Measurements from ENCODE around the gene BLVRA. TPM values are rescaled to one million over a fixed set of nuclear protein-coding genes. Genes with fewer than 3 reads are reported as not detected.
"Not testable (repeated sequence)": the region's sequence is repeated elsewhere in the genome, so short reads cannot be mapped to it uniquely, and the experiment has no call there.

BLVRA gene
- total RNA-seq, 1 experiment from 2014 or later = 29.7 TPM

DNA sequence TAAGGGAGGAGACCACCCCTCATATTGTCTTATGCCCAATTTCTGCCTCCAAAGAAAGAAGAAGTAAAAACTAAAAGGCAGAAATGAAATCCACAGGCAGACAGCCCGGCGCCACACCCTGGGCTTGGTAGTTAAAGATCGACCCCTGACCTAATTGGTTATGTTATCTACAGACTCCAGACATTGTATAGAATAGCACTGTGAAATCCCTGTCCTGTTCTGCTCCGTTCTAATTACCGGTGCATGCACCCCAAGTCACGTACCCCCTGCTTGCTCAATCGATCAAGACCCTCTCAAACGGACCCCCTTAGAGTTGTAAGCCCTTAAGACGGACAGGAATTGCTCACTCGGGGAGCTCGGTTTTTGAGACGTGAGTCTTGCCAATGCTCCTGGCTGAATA, 66.0 kb downstream of the BLVRA start:
- POLR2A ChIA-PET; H3K27ac ChIP-seq (ENCODE audit: low read depth, low read length); H2AFZ ChIP-seq (ENCODE audit: low read depth, low read length, poor library complexity, severe bottlenecking); H3K79me2 ChIP-seq (ENCODE audit: insufficient read depth, low read length); H4K20me1 ChIP-seq (ENCODE audit: insufficient read depth); CTCF ChIA-PET; H3K9ac ChIP-seq (ENCODE audit: low read length); H3K4me1 ChIP-seq (ENCODE audit: control insufficient read depth in 1 of 2, insufficient read depth in 2 of 2, low read length in 2 of 2); RAD21 ChIA-PET (ENCODE audit: low non-redundant PET in 1 of 2, low total read pairs in 2 of 2, uncharacterized antibody in 2 of 2, unreplicated experiment in 2 of 2); H3K4me3 ChIP-seq (replicated peaks in 1 of 2; ENCODE audit: low read depth in 1 of 2, low read length in 2 of 2); H3K9me3 ChIP-seq (ENCODE audit: control insufficient read depth in 1 of 2, insufficient read depth in 1 of 2, low read depth in 1 of 2, low read length in 2 of 2); H3K27me3 ChIP-seq (ENCODE audit: insufficient read depth, low read length); H3K9me2 ChIP-seq (ENCODE audit: insufficient read depth); DNase-seq (ENCODE audit: low read depth, low spot score); ATAC-seq; H3K4me2 ChIP-seq (ENCODE audit: low read length); BruUV-seq (replicated peaks); H3K36me3 ChIP-seq (ENCODE audit: control insufficient read depth in 1 of 2, insufficient read depth in 2 of 2, low read length in 2 of 2); intact Hi-C loops (cut with micrococcal nuclease): not testable (repeated sequence)

DNA sequence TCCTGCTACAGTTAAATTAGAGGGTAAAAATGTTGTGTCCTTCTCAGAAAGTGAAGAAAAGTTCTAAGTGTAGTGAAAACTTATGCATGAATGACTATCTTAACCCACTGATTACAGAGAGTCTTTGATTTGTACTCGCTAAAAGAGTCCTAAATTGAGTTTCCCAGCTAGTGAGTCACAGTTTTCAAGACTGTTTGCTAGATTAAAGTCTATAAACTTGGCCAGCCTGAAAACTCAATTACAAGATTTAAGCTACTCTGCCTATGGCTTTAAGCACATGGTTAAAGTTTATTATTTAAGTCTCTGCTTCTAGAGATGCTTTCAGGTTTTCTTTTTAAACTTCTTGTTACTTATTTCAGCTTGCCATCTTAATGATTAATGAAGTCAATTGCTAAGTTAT, 66.5 kb downstream of the BLVRA start:
- intact Hi-C loops (cut with micrococcal nuclease) = no loop called here
- DNase-seq (ENCODE audit: low read depth, low spot score) (no peak), ATAC-seq (no peak)
- H3K79me2 ChIP-seq (ENCODE audit: insufficient read depth, low read length) = no peaks in the 10 kb centered on the region
- no peak overlapping the region for H3K4me2 ChIP-seq (ENCODE audit: low read length)
- no peak overlapping the region for H3K4me3 ChIP-seq (replicated peaks in 1 of 2; ENCODE audit: low read depth in 1 of 2, low read length in 2 of 2)
- no peaks in the 10 kb centered on the region for H3K4me1 ChIP-seq (ENCODE audit: control insufficient read depth in 1 of 2, insufficient read depth in 2 of 2, low read length in 2 of 2)
- BruUV-seq (replicated peaks) = no TSS peak
- CTCF ChIA-PET = no interaction called here
- H3K9me2 ChIP-seq (ENCODE audit: insufficient read depth) = no peaks in the 10 kb centered on the region
- TF ChIP-seq SIN3A (IDR thresholded peaks at IDR 0.05; ENCODE audit: low read depth) (no peak), ZFX (IDR thresholded peaks at IDR 0.05) (no peak), ELF1 (IDR thresholded peaks at IDR 0.05; ENCODE audit: borderline replicate concordance, low read depth) (no peak), POLR2A (IDR thresholded peaks at IDR 0.05; ENCODE audit: borderline replicate concordance, extremely low read depth, insufficient read depth, insufficient read length) (no peak)
- no peak overlapping the region for H3K27ac ChIP-seq (ENCODE audit: low read depth, low read length)
- H3K9me3 ChIP-seq (ENCODE audit: control insufficient read depth in 1 of 2, insufficient read depth in 1 of 2, low read depth in 1 of 2, low read length in 2 of 2) = no peaks in the 10 kb centered on the region
- RAD21 ChIA-PET (ENCODE audit: low non-redundant PET in 1 of 2, low total read pairs in 2 of 2, uncharacterized antibody in 2 of 2, unreplicated experiment in 2 of 2) = no interaction called here
- no peak overlapping the region for H2AFZ ChIP-seq (ENCODE audit: low read depth, low read length, poor library complexity, severe bottlenecking)
- H3K27me3 ChIP-seq (ENCODE audit: insufficient read depth, low read length) = no peaks in the 10 kb centered on the region
- POLR2A ChIA-PET = no interaction called here
- no peaks in the 10 kb centered on the region for H4K20me1 ChIP-seq (ENCODE audit: insufficient read depth)
- H3K36me3 ChIP-seq (ENCODE audit: control insufficient read depth in 1 of 2, insufficient read depth in 2 of 2, low read length in 2 of 2) = no peaks in the 10 kb centered on the region
- H3K9ac ChIP-seq (ENCODE audit: low read length) = no peak overlapping the region

DNA sequence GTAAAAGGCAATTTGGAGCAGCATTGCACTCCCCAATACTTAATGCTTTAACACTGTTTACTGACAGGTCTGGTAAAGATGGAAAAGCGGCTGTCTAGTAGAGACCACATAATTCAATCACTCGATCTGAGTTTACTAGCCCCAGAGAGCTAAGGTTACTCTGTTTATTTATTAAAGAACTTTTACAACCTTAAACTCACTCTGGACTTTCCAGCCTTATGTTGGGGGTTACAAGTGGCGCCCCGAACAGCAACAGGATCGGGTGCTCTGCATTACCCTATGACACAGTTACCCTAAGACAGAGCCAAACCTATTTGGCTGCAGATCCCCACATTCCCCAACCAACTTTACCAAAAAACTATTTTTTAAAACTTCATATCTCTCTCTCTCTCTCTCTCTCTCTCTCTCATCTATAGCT, 66.9 kb downstream of the BLVRA start:
- ChIA-PET POLR2A (no interaction called here), CTCF (interaction anchor here (0.6 kb wide), 1 partner anchor 107 kb away, joined by 3 read pairs; no protein-coding TSS in a partner anchor), RAD21 (ENCODE audit: low non-redundant PET in 1 of 2, low total read pairs in 2 of 2, uncharacterized antibody in 2 of 2, unreplicated experiment in 2 of 2) (no interaction called here)
- Histone ChIP-seq H3K9me3 (ENCODE audit: control insufficient read depth in 1 of 2, insufficient read depth in 1 of 2, low read depth in 1 of 2, low read length in 2 of 2) (no peaks in the 10 kb centered on the region), H3K79me2 (ENCODE audit: insufficient read depth, low read length) (no peaks in the 10 kb centered on the region), H3K36me3 (ENCODE audit: control insufficient read depth in 1 of 2, insufficient read depth in 2 of 2, low read length in 2 of 2) (no peaks in the 10 kb centered on the region), H3K4me1 (ENCODE audit: control insufficient read depth in 1 of 2, insufficient read depth in 2 of 2, low read length in 2 of 2) (no peaks in the 10 kb centered on the region), H3K9me2 (ENCODE audit: insufficient read depth) (no peaks in the 10 kb centered on the region), H3K9ac (ENCODE audit: low read length) (no peak overlapping the region), H3K4me3 (replicated peaks in 1 of 2; ENCODE audit: low read depth in 1 of 2, low read length in 2 of 2) (no peak overlapping the region), H2AFZ (ENCODE audit: low read depth, low read length, poor library complexity, severe bottlenecking) (no peak overlapping the region), H4K20me1 (ENCODE audit: insufficient read depth) (no peaks in the 10 kb centered on the region), H3K27ac (ENCODE audit: low read depth, low read length) (no peak overlapping the region), H3K27me3 (ENCODE audit: insufficient read depth, low read length) (no peaks in the 10 kb centered on the region), H3K4me2 (ENCODE audit: low read length) (no peak overlapping the region)
- DNase-seq (ENCODE audit: low read depth, low spot score) (no peak), ATAC-seq (no peak)
- no peak for TF ChIP-seq EGR1 (IDR thresholded peaks at IDR 0.05; ENCODE audit: low read depth)
- TF ChIP-seq, protein P1, sequence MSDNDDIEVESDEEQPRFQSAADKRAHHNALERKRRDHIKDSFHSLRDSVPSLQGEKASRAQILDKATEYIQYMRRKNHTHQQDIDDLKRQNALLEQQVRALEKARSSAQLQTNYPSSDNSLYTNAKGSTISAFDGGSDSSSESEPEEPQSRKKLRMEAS (IDR thresholded peaks at IDR 0.05) = no peak
- no peak for TF ChIP-seq CTCF (IDR thresholded peaks at IDR 0.05 in 2 of 3, conservative IDR thresholded peaks at IDR 0.05 in 1 of 3; ENCODE audit: borderline replicate concordance in 1 of 3, insufficient read depth in 1 of 3, low read depth in 2 of 3, low read length in 2 of 3)
- TF ChIP-seq YY1 (IDR thresholded peaks at IDR 0.05; ENCODE audit: extremely low read depth, insufficient replicate concordance, low read depth, low read length) = no peak
- TF ChIP-seq POLR2A (IDR thresholded peaks at IDR 0.05; ENCODE audit: borderline replicate concordance, extremely low read depth, insufficient read depth, insufficient read length) = no peak
- TF ChIP-seq FOSL1 (IDR thresholded peaks at IDR 0.05; ENCODE audit: low read depth) = no peak
- no peak for TF ChIP-seq RAD21 (IDR thresholded peaks at IDR 0.05; ENCODE audit: low read depth)
- no peak for TF ChIP-seq SRF (IDR thresholded peaks at IDR 0.05; ENCODE audit: low read depth)
- intact Hi-C loops (cut with micrococcal nuclease) = no loop called here
- no TSS peak for BruUV-seq (replicated peaks)

Measured in HCT116 (cell line).